ENCODE results near the gene TMEM161B.
"Not testable (repeated sequence)": the region's sequence is repeated elsewhere in the genome, so short reads cannot be mapped to it uniquely, and the experiment has no call there.

The TMEM161B gene

GRCh38 chr5:88268385-88269184 is at the start of gene TMEM161B:
TSS of gene TMEM161B (minus strand) at chr5:88268845. CDS start at chr5:88268723, 122 bp downstream.
- DNase-seq (ENCODE audit: low read depth in 3 of 3), result peak; percentile 85 to 94 (median 94)

GRCh38 chr5:88304356-88304755 is 35.7 kb upstream of the TMEM161B start:
- no peak for DNase-seq (ENCODE audit: low read depth in 3 of 3)

GRCh38 chr5:88298425-88298824 is 29.8 kb upstream of the TMEM161B start:
- DNase-seq (ENCODE audit: low read depth in 3 of 3), result no peak

- no peak for DNase-seq (ENCODE audit: low read depth in 3 of 3)
Observed at GRCh38 chr5:88290801-88291200, 22.2 kb upstream of the TMEM161B start.

GRCh38 chr5:88288528-88289197 is 20.0 kb upstream of the TMEM161B start:
- DNase-seq (ENCODE audit: low read depth in 3 of 3), result no peak

GRCh38 chr5:88287846-88288527 is 19.3 kb upstream of the TMEM161B start:
- DNase-seq (ENCODE audit: low read depth in 3 of 3), result no peak

- DNase-seq (ENCODE audit: low read depth in 3 of 3), result no peak
Observed at GRCh38 chr5:88287302-88287701, 18.7 kb upstream of the TMEM161B start.

GRCh38 chr5:88283690-88284089 is 15.0 kb upstream of the TMEM161B start:
- no peak for DNase-seq (ENCODE audit: low read depth in 3 of 3)

- no peak for DNase-seq (ENCODE audit: low read depth in 3 of 3)
Observed at GRCh38 chr5:88281322-88281721, 12.7 kb upstream of the TMEM161B start.

GRCh38 chr5:88279584-88279983 is 10.9 kb upstream of the TMEM161B start:
- DNase-seq (ENCODE audit: low read depth in 3 of 3), result no peak

GRCh38 chr5:88276378-88276777 is 7.7 kb upstream of the TMEM161B start:
- DNase-seq (ENCODE audit: low read depth in 3 of 3), result no peak

GRCh38 chr5:88275581-88275980 is 6.9 kb upstream of the TMEM161B start:
- no peak for DNase-seq (ENCODE audit: low read depth in 3 of 3)

- DNase-seq (ENCODE audit: low read depth in 3 of 3), result no peak
Observed at GRCh38 chr5:88269222-88269771, 652 bp upstream of the TMEM161B start.

- not testable (repeated sequence) for DNase-seq (ENCODE audit: low read depth in 3 of 3)
Observed at GRCh38 chr5:88264565-88264964, 4.1 kb downstream of the TMEM161B start.

GRCh38 chr5:88263349-88263748 is 5.3 kb downstream of the TMEM161B start:
- no peak for DNase-seq (ENCODE audit: low read depth in 3 of 3)

GRCh38 chr5:88262116-88262515 is 6.5 kb downstream of the TMEM161B start:
- DNase-seq (ENCODE audit: low read depth in 3 of 3), result no peak

GRCh38 chr5:88258636-88259035 is 10.0 kb downstream of the TMEM161B start:
- DNase-seq (ENCODE audit: low read depth in 3 of 3), result no peak

- DNase-seq (ENCODE audit: low read depth in 3 of 3), result no peak
Observed at GRCh38 chr5:88256872-88257271, 11.8 kb downstream of the TMEM161B start.

GRCh38 chr5:88256037-88256436 is 12.6 kb downstream of the TMEM161B start:
- no peak for DNase-seq (ENCODE audit: low read depth in 3 of 3)

GRCh38 chr5:88254320-88254719 is 14.3 kb downstream of the TMEM161B start:
- DNase-seq (ENCODE audit: low read depth in 3 of 3), result no peak

- DNase-seq (ENCODE audit: low read depth in 3 of 3), result no peak
Observed at GRCh38 chr5:88251048-88251711, 17.5 kb downstream of the TMEM161B start.

- DNase-seq (ENCODE audit: low read depth in 3 of 3), result no peak
Observed at GRCh38 chr5:88250010-88250409, 18.6 kb downstream of the TMEM161B start.

Measured in stimulated activated CD4-positive, alpha-beta T cell treated with anti-CD3 and anti-CD28 coated beads, TNF-alpha, amount 100 ng/mL, for 4 hours (primary cell).